PFSK-1 (cell line): ENCODE measurements around the gene TMEM117.

Experiments
- POLR2AphosphoS5 ChIP-seq: IDR thresholded peaks from 2 replicates; pipeline ENCODE4 v1.6.1; 2012; ENCODE audit warnings: low read depth, mild to moderate bottlenecking, control low read depth, low read length, moderate library complexity
- REST ChIP-seq, 2 experiments: IDR thresholded peaks; 2 replicates each; pipeline versions ENCODE4 v1.6.1 to v1.8.0; 2011 to 2012; ENCODE audit warnings: low read depth in 2 of 2, low read length in 2 of 2, control low read depth in 1 of 2, inconsistent platforms in 1 of 2, mild to moderate bottlenecking in 1 of 2, moderate library complexity in 1 of 2; ENCODE audit not compliant: insufficient read depth in 1 of 2
- SIN3A ChIP-seq: IDR thresholded peaks from 2 replicates; pipeline ENCODE4 v1.6.1; 2012; ENCODE audit warnings: mild to moderate bottlenecking, low read length, moderate library complexity, borderline replicate concordance; ENCODE audit not compliant: insufficient read depth

DNA sequence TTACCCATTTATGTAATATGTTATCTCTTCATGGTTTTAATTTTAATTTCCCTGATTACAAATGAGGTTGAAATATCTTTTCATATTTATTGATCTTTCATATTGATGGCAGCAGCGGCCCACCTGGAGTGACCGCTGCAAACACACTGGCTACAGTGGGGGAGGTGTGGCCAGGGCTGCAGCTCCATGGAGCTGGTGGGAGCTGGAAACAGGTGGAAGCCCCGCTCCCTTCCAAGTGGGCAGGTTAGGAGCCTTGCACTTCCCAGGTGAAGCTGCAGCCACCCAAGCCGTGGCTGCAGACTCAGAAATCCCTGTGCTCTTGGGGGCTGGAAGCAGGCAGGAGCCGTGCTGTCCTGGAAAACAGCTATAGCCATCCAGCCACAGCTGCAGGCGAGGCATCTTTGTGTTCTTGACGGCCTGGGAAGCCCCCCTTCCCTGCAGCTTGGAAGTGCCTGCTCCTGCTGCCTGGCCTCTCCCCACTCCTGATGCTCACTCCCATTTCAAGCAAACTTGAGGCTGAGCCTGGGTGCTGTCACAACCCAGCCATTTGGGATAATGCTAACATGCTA, 201.1 kb downstream of the TMEM117 start:
- TF ChIP-seq SIN3A (no peak), POLR2AphosphoS5 (no peak), REST (IDR thresholded peaks at IDR 0.05; ENCODE audit: insufficient read depth in 1 of 2, low read depth in 2 of 2, low read length in 2 of 2) (no peak)
